SJCRH30 (cell line): ENCODE results near the gene PLSCR4. TPM values are rescaled to one million over a fixed set of nuclear protein-coding genes. Genes with fewer than 3 reads are reported as not detected.

ENCODE experiments used
- DNase-seq, 2 experiments: peaks; one replicate each; pipeline ENCODE4 v3.0.0-alpha.2; 2015 to 2020
- H3K27ac ChIP-seq: fragments of 250-450 bp; sonication (Bioruptor Pico); 2 replicates; pipeline ENCODE4 v1.5.1; 2020; ENCODE audit warnings: mild to moderate bottlenecking, moderate library complexity
- H3K27me3 ChIP-seq: fragments of 250-450 bp; sonication (Bioruptor Pico); 2 replicates; pipeline ENCODE4 v1.5.1; 2020; ENCODE audit warnings: mild to moderate bottlenecking, moderate library complexity
- H3K36me3 ChIP-seq: fragments of 250-450 bp; sonication (Bioruptor Pico); 2 replicates; pipeline ENCODE4 v1.5.1; 2020; ENCODE audit warnings: mild to moderate bottlenecking, moderate library complexity
- H3K4me1 ChIP-seq: fragments of 250-450 bp; sonication (Bioruptor Pico); 2 replicates; pipeline ENCODE4 v1.5.1; 2020; ENCODE audit warnings: mild to moderate bottlenecking, moderate library complexity
- H3K4me3 ChIP-seq: fragments of 250-450 bp; sonication (Bioruptor Pico); 2 replicates; pipeline ENCODE4 v1.5.1; 2020; ENCODE audit warnings: mild to moderate bottlenecking, moderate library complexity
- H3K9me3 ChIP-seq: fragments of 250-450 bp; sonication (Bioruptor Pico); replicated peaks from 2 replicates; pipeline ENCODE4 v1.5.1; 2020; ENCODE audit warnings: mild to moderate bottlenecking, moderate library complexity
- total RNA-seq: library from RNA; depleted of rRNA; stranded (reverse); fragments of >200 nt; shearing (Covaris generic); gene quantifications from 2 replicates; pipeline ENCODE4 v1.2.3, GENCODE V29; 2014; rRNA removed

Gene PLSCR4
- total RNA-seq, 1 experiment from 2014 or later: 4.4 TPM

DNA sequence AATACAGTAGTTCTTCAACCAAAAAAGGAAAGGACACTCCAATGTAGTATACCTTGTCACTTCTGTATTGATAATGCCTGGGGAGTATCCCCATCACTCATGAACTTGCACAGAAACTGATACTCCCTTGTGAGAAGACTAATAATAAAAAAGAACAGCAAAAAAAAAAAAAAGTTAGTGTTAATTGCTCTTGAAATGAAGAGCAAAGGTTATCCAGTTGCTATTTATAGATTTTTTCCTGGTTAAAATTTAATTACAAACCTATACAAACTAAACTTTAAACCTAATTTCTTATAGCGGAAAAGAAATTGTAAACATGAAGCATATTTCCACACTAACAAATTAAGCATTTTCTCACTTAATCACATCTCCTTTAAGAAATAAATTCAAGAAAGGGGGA is 96.6 kb downstream of the PLSCR4 start:
- Histone ChIP-seq H3K27me3 (no peaks in the 10 kb centered on the region), H3K4me3 (no peak overlapping the region), H3K27ac (no peak overlapping the region), H3K36me3 (no peaks in the 10 kb centered on the region), H3K4me1 (peaks cover 6% of the 10 kb centered on the region), H3K9me3 (no peaks in the 10 kb centered on the region)
- no peak for DNase-seq

GRCh38 chr3:146153429-146153828 is 97.5 kb downstream of the PLSCR4 start:
- no peak overlapping the region for H3K4me3 ChIP-seq
- H3K9me3 ChIP-seq: no peaks in the 10 kb centered on the region
- no peak overlapping the region for H3K27ac ChIP-seq
- H3K36me3 ChIP-seq: no peaks in the 10 kb centered on the region
- no peaks in the 10 kb centered on the region for H3K27me3 ChIP-seq
- peaks cover under 1% of the 10 kb centered on the region; the same call in 1 of the 2 replicates for H3K4me1 ChIP-seq
- DNase-seq: no peak

- Histone ChIP-seq H3K27ac (no peak overlapping the region), H3K36me3 (no peaks in the 10 kb centered on the region), H3K9me3 (no peaks in the 10 kb centered on the region), H3K27me3 (no peaks in the 10 kb centered on the region), H3K4me3 (no peak overlapping the region), H3K4me1 (no peaks in the 10 kb centered on the region)
- DNase-seq: no peak
Measured at GRCh38 chr3:146152834-146153233, 98.1 kb downstream of the PLSCR4 start.

- Histone ChIP-seq H3K27ac (no peak overlapping the region), H3K27me3 (no peaks in the 10 kb centered on the region), H3K4me1 (no peaks in the 10 kb centered on the region), H3K36me3 (peaks cover 3% of the 10 kb centered on the region; the same call in 1 of the 2 replicates), H3K9me3 (no peaks in the 10 kb centered on the region), H3K4me3 (no peak overlapping the region)
- no peak for DNase-seq
Measured at GRCh38 chr3:146148468-146148931, 102.4 kb downstream of the PLSCR4 start.

- Histone ChIP-seq H3K4me1 (no peaks in the 10 kb centered on the region), H3K27me3 (no peaks in the 10 kb centered on the region), H3K36me3 (peaks cover 3% of the 10 kb centered on the region; the same call in 1 of the 2 replicates), H3K4me3 (no peak overlapping the region), H3K9me3 (no peaks in the 10 kb centered on the region), H3K27ac (no peak overlapping the region)
- DNase-seq: no peak
Measured at GRCh38 chr3:146145642-146146041, 105.3 kb downstream of the PLSCR4 start.

DNA sequence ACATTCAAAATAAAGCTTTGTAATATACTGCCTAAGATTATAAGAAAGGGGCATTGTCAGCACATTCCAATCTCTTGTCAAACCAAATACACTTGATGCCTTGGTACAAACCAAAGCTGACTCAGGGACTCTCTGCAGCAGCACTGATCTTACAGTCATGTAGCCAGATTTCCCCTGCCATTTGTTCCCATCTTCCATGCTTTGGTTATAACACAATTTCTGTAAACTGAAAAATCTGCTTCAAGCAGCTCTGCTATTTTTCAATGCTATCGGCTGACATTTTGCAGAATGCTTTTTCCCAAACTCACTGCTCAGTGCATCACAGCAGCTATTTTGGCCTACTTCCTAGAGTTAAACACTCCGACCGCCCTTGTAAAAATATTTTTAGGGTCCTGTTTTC is 108.1 kb downstream of the PLSCR4 start:
- H3K27ac ChIP-seq: no peak overlapping the region
- no peaks in the 10 kb centered on the region for H3K4me1 ChIP-seq

More for the DNA sequence above, 108.1 kb downstream of the PLSCR4 start:
- H3K36me3 ChIP-seq: peaks cover 3% of the 10 kb centered on the region; the same call in 1 of the 2 replicates
- DNase-seq: no peak
- H3K9me3 ChIP-seq: no peaks in the 10 kb centered on the region
- H3K27me3 ChIP-seq: no peaks in the 10 kb centered on the region
- H3K4me3 ChIP-seq: no peak overlapping the region

Other genes with a start within 250 kb of the PLSCR4 start
- gene PLOD2, start 89.9 kb downstream of the PLSCR4 start, total RNA-seq: 40.3 and 43.3 TPM in 2 replicates
- not detected in 2 replicates for gene PLSCR2, start 218.5 kb upstream of the PLSCR4 start, total RNA-seq